ENCODE data around the gene PTPRF.
"Not testable (repeated sequence)": the region's sequence is repeated elsewhere in the genome, so short reads cannot be mapped to it uniquely, and the experiment has no call there.

The PTPRF gene

GRCh38 chr1:43616383-43616782 lies 85.7 kb downstream of the PTPRF start:
- H3K27ac ChIP-seq: no peak overlapping the region
- H3K4me3 ChIP-seq: no peak overlapping the region

DNA sequence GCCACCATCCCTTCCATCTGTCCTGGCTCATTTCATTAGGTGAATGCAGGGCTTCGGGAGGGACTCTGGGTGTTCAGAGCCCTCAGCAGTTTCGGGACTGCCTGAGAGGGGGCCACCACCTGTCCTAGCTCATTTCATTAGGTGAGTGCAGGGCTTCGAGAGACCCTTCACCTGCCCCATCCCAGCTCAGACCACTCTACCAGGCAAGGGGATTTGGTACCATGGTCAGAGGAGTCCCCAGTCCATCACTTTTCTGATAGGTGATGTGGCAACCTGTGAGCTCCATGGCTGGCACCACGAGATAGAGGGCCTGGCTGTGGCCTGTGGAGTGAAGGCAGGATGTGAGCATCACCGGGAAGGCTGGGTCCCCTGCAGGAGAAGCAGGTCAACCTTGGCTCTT lies 86.3 kb downstream of the PTPRF start:
- Histone ChIP-seq H3K4me3 (no peak overlapping the region), H3K27ac (no peak overlapping the region)

GRCh38 chr1:43617668-43618067 lies 87.0 kb downstream of the PTPRF start:
- no peak overlapping the region for H3K27ac ChIP-seq
- H3K4me3 ChIP-seq: no peak overlapping the region

DNA sequence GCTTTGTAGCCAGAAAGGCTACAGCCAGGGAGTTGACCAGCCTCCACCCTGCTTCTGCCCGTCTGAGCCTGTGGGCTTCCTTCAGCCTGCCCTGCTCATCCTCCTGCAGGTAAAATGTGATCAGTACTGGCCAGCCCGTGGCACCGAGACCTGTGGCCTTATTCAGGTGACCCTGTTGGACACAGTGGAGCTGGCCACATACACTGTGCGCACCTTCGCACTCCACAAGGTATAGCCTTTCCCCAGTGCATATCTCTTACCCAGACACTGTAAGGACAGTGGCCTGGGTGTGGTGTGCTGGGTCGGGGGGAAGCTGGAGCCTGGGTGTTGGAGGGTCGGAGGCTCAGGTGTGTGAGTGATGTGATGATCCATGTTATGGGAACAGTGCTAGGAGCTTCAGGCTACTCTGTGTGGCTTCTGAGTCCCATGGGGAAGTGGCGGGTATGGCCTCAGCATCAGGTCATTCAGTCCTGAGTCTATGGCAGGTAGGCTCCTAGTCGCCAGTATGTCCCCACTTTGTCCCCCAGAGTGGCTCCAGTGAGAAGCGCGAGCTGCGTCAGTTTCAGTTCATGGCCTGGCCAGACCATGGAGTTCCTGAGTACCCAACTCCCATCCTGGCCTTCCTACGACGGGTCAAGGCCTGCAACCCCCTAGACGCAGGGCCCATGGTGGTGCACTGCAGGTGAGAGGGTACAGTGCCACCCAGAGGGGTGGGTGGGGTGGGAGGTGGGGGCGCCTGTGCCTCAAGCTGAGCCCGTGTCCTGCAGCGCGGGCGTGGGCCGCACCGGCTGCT lies 88.0 kb downstream of the PTPRF start:
- Histone ChIP-seq H3K27ac (no peak overlapping the region), H3K4me3 (no peak overlapping the region)

GRCh38 chr1:43619314-43619790 lies 88.7 kb downstream of the PTPRF start:
- Histone ChIP-seq H3K4me3 (no peak overlapping the region), H3K27ac (no peak overlapping the region)

- no peak overlapping the region for H3K27ac ChIP-seq
- no peak overlapping the region for H3K4me3 ChIP-seq
Observed at GRCh38 chr1:43619996-43620920, 89.6 kb downstream of the PTPRF start.

GRCh38 chr1:43620956-43621355 lies 90.3 kb downstream of the PTPRF start:
- Histone ChIP-seq H3K27ac (no peak overlapping the region), H3K4me3 (no peak overlapping the region)

DNA sequence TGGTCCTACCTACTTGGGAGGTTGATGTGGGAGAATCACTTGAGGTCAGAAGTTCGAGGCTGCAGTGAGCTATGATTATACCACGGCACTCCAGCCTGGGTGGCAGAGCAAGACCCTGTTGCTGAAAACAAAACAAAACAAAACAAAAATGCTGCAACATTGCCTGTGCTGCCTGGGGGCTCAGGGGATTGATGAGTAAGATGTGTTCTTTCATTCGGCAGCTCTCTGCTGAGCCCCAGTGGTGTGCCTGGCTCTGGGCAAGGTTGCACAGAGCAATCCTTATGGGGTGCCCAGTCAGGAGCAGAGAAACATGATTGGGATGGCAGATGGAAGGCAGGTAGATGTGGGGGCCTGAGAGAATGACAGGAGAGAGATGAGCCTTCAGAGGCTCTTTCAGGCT lies 90.7 kb downstream of the PTPRF start:
- H3K27ac ChIP-seq: no peak overlapping the region
- H3K4me3 ChIP-seq: no peak overlapping the region

DNA sequence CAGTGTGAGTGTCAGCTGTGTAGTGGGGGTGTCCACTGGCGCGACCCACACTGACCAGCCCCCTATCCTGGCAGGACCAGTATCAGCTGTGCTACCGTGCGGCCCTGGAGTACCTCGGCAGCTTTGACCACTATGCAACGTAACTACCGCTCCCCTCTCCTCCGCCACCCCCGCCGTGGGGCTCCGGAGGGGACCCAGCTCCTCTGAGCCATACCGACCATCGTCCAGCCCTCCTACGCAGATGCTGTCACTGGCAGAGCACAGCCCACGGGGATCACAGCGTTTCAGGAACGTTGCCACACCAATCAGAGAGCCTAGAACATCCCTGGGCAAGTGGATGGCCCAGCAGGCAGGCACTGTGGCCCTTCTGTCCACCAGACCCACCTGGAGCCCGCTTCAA lies 91.2 kb downstream of the PTPRF start:
- Histone ChIP-seq H3K4me3 (no peak overlapping the region), H3K27ac (peak overlapping the region in 2 of 21 experiments; percentile 37 to 45)

GRCh38 chr1:43622471-43622870 lies 91.8 kb downstream of the PTPRF start:
- Histone ChIP-seq H3K4me3 (no peak overlapping the region), H3K27ac (peak overlapping the region in 3 of 21 experiments; percentile 15 to 45 (median 37))

DNA sequence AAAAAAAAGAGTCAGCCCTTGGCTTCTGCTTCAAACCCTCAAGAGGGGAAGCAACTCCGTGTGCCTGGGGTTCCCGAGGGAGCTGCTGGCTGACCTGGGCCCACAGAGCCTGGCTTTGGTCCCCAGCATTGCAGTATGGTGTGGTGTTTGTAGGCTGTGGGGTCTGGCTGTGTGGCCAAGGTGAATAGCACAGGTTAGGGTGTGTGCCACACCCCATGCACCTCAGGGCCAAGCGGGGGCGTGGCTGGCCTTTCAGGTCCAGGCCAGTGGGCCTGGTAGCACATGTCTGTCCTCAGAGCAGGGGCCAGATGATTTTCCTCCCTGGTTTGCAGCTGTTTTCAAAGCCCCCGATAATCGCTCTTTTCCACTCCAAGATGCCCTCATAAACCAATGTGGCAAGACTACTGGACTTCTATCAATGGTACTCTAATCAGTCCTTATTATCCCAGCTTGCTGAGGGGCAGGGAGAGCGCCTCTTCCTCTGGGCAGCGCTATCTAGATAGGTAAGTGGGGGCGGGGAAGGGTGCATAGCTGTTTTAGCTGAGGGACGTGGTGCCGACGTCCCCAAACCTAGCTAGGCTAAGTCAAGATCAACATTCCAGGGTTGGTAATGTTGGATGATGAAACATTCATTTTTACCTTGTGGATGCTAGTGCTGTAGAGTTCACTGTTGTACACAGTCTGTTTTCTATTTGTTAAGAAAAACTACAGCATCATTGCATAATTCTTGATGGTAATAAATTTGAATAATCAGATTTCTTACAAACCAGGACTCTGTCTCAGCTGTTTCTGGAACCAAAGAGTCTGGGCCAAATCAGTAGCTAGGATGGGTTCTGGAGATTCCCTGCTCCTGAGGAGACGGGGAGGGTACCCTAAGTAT lies 92.5 kb downstream of the PTPRF start:
- no peak overlapping the region for H3K4me3 ChIP-seq
- H3K27ac ChIP-seq: peak overlapping the region in 2 of 21 experiments; percentile 39 to 43

GRCh38 chr1:43625063-43625780 lies 94.5 kb downstream of the PTPRF start:
- Histone ChIP-seq H3K27ac (no peak overlapping the region), H3K4me3 (no peak overlapping the region)

- Histone ChIP-seq H3K4me3 (no peak overlapping the region), H3K27ac (no peak overlapping the region)
Observed at GRCh38 chr1:43632135-43632670, 101.5 kb downstream of the PTPRF start.

GRCh38 chr1:43634721-43635120 lies 104.0 kb downstream of the PTPRF start:
- no peak overlapping the region for H3K27ac ChIP-seq
- H3K4me3 ChIP-seq: no peak overlapping the region

GRCh38 chr1:43636006-43636641 lies 105.4 kb downstream of the PTPRF start:
- Histone ChIP-seq H3K4me3 (no peak overlapping the region), H3K27ac (no peak overlapping the region)

- no peak overlapping the region for H3K4me3 ChIP-seq
- H3K27ac ChIP-seq: no peak overlapping the region
Observed at GRCh38 chr1:43637267-43637666, 106.6 kb downstream of the PTPRF start.

- H3K27ac ChIP-seq, H3K4me3 ChIP-seq: not testable (repeated sequence)
Observed at GRCh38 chr1:43638381-43638780, 107.7 kb downstream of the PTPRF start.

- H3K27ac ChIP-seq: no peak overlapping the region
- no peak overlapping the region for H3K4me3 ChIP-seq
Observed at GRCh38 chr1:43639976-43640794, 109.5 kb downstream of the PTPRF start.
